Forelimb muscle (tissue), 1 donor: ENCODE data around the gene ADCY5. TPM values are rescaled to one million over a fixed set of nuclear protein-coding genes. Genes with fewer than 3 reads are reported as not detected.

Source experiments
- DNase-seq: peaks from one replicate; pipeline ENCODE4 v3.0.0-alpha.2; 2013; ENCODE audit warnings: low read depth
- polyA plus RNA-seq: library from polyadenylated mRNA; unstranded; fragments of 120-200 nt; gene quantifications from one replicate; pipeline ENCODE4 v1.2.1, GENCODE V29; 2013; ENCODE audit not compliant: insufficient read length

ADCY5 gene
- polyA plus RNA-seq, 1 donor, result 4.3 TPM

- no peak for DNase-seq
Measured at GRCh38 chr3:123327480-123327879, 121.4 kb downstream of the ADCY5 start.

- no peak for DNase-seq
Measured at GRCh38 chr3:123326531-123326930, 122.4 kb downstream of the ADCY5 start.

- DNase-seq, result no peak
Measured at GRCh38 chr3:123325766-123326256, 123.1 kb downstream of the ADCY5 start.

- no peak for DNase-seq
Measured at GRCh38 chr3:123324880-123325765, 123.8 kb downstream of the ADCY5 start.

GRCh38 chr3:123323781-123324180, 125.1 kb downstream of the ADCY5 start:
- DNase-seq, result no peak

DNA sequence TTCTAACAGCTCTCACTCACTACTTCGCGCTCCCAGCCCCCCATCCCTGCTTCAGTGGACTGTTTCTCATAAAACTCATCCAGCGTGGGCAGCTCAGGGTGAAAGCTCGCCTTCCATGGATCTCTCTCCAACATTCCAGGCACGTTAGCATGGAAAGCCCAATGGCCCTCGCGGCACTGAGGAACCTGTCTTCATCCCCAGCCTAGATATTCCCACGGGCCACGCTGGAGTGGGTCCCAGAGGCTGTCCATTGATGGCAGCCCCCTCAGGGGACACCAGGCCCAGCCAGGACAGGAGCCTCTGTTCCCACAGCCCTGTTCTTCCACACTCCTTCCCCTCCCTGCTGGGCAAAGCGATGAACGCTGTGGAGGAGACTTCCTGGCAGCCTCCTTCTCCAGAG, 126.0 kb downstream of the ADCY5 start:
- DNase-seq, result no peak

DNA sequence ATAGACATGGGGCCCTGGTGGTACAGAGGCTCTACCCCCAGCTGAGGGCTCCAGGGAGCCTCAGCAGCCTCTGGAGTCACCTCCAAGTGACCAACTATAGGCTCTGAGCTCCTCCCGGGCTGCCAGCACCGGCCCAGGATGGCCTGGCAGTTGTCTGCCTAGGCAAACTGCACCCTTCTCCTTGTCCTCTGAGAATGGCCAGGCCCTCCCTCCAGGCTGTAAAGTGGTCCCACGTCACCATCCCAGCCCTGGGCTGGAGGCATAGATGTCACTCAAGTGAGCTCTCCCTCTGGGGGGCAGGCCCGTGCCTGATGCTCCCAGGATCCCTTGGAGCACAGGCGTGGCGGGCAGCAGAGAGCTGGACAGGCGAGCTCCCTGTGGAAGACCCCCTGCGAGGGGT, 127.1 kb downstream of the ADCY5 start:
- no peak for DNase-seq

DNA sequence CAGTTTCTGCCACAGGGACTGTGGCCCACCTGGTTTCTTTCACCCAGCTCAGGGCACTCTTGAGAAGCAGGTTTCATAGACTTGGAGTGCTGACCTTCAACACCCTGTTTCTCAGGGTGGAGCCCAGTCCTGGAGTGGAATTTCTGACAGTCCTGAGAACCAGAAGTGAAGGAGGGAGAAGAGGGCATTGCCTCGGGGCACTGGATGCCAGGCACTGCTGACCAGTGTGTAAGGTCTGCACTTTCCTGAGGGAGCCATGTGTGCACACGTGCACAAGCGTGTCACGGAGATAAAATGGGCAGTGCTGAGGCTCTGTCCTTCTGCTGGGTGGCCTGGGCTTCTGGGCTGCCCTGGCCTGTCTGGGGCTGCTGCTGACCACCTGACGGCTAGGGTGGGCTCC, 128.7 kb downstream of the ADCY5 start:
- DNase-seq, result no peak

DNA sequence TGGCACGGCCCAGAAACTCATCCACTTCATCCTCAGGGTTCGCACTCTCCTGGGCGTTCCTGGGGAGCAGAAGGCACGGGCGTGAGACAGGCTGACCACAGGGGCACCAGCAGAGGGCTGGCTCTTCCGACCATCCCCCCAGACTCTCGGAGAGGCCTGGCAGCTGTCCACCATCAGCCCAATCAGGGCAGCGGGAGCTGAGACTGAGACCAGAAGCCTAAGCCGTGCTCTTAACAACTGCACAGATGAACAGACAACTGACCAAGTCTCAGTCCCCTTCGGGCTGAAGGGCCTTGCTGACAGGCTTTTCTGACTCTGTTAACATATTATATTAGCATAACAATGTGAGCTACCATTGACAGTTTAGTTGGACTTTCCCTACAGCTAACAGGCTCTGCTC, 129.1 kb downstream of the ADCY5 start:
- DNase-seq, result no peak

- no peak for DNase-seq
Measured at GRCh38 chr3:123318374-123318773, 130.5 kb downstream of the ADCY5 start.

GRCh38 chr3:123317716-123318115, 131.2 kb downstream of the ADCY5 start:
- no peak for DNase-seq

DNA sequence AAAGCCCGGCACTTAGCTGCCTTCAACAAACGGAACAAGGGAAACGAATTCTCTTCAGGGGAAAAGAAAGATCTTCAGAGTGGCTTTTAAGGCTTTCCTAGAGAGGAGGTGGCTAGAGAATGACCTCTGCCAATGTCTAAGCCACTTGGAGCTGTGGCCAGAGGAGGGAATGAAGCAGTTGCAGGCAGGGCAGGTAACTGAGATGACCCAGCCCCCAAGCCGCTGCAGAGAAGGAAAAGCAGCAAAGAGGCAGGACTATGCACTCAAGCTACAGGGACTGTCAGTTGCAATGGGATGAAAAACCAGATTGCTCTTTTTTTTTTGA, 133.7 kb downstream of the ADCY5 start:
- no peak for DNase-seq

GRCh38 chr3:123314359-123315270, 134.3 kb downstream of the ADCY5 start:
- no peak for DNase-seq

GRCh38 chr3:123313889-123314288, 135.0 kb downstream of the ADCY5 start:
- DNase-seq, result no peak

- no peak for DNase-seq
Measured at GRCh38 chr3:123312331-123313265, 136.3 kb downstream of the ADCY5 start.

GRCh38 chr3:123311201-123311600, 137.7 kb downstream of the ADCY5 start:
- DNase-seq, result no peak

DNA sequence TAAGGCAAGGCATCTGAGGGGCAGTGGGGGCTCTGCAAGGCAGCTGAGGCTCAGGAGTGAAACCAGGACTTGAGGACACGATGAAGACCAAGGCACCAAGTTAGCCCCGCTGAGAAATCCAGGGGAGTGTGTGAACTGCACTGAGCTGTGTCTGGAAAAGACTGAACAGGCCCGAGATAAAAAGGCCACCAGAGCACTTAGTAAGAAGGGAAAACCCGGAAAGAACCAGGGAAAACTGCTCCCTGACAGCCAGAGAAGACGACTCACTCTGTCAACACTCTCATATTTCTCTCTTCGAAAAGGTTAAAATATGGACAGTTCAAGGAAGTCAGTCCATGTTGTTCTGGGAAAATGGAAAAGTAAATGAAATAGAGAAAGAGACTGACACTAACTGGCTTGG, 138.1 kb downstream of the ADCY5 start:
- no peak for DNase-seq

DNA sequence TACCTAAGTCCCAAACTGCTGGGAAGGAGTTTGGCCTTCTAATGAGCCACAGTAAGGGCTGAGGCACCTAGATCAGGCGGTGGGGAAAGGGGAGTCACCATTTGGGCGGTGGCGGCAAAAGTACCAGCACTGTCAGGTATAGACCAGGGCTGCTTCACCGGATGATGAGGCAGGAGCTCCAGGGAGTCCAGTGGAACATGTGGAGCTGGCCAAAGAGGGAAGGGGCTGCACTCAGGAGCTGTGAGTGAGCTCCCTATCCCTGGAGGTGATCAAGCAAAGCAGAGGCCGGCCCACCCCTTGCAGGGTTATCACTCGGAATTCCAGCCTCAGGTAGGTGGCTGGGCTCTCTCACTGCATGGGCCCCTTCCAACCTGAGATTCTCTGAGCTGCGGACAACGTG, 138.7 kb downstream of the ADCY5 start:
- DNase-seq, result no peak

GRCh38 chr3:123307064-123307463, 141.8 kb downstream of the ADCY5 start:
- no peak for DNase-seq

DNA sequence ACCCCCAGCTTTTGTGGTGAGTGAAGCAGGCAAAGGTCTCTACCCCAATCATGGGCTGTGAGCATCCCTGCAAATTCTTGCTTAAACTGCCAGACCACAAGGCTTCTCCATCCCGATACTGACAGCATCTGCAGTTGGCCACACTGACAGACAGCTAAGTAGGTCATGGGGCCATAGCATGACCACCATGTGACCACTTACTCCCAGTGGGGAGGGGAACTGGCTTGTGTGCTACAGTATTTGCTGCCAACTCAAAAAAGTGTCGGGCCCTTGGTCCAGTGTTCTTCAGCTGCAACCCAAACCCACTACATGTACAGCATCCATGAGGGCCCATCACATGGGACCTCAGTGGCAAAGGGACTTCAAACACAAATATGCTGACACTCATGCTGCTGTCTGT, 143.7 kb downstream of the ADCY5 start:
- DNase-seq, result no peak

GRCh38 chr3:123303976-123304560, 144.8 kb downstream of the ADCY5 start:
- DNase-seq, result no peak
